ENCODE data around the gene CYP2A6.
A peak's percentile ranks its signal among the peaks of the same experiment; 100 is the strongest.

CYP2A6 gene

GRCh38 chr19:40801426-40802299 lies 48.6 kb downstream of the CYP2A6 start:
- DNase-seq = no peak

GRCh38 chr19:40800997-40801377 lies 49.3 kb downstream of the CYP2A6 start:
- DNase-seq = no peak

GRCh38 chr19:40800339-40800996 lies 49.8 kb downstream of the CYP2A6 start:
- no peak for DNase-seq

- no peak for DNase-seq
Measured at GRCh38 chr19:40799558-40800338, 50.5 kb downstream of the CYP2A6 start.

- peak; percentile 100 for DNase-seq
Measured at GRCh38 chr19:40798683-40799557, 51.3 kb downstream of the CYP2A6 start, which contains the start of gene EGLN2. TSS of gene EGLN2 (plus strand) at chr19:40799191. CDS start at chr19:40800573, 1,382 bp downstream.

- DNase-seq = no peak
Measured at GRCh38 chr19:40797963-40798682, 52.1 kb downstream of the CYP2A6 start.

GRCh38 chr19:40797166-40797962 lies 52.9 kb downstream of the CYP2A6 start:
- DNase-seq = no peak
